Mucosa of rectum (tissue), 2 donors: ENCODE results near the gene IDNK.

Experiments
- H3K27ac ChIP-seq, 2 donors: one replicate each; pipeline ENCODE4 v1.7.0; 2013; ENCODE audit warnings: inconsistent platforms in 2 of 2, low read depth in 2 of 2, low read length in 2 of 2
- H3K27me3 ChIP-seq, 2 donors: one replicate each; pipeline ENCODE4 v1.7.0; 2013; ENCODE audit warnings: low read length in 2 of 2; ENCODE audit not compliant: control insufficient read depth in 2 of 2, insufficient read depth in 2 of 2
- H3K36me3 ChIP-seq, 2 donors: one replicate each; pipeline ENCODE4 v1.7.0; 2013; ENCODE audit warnings: low read length in 2 of 2; ENCODE audit not compliant: control insufficient read depth in 2 of 2, insufficient read depth in 2 of 2
- H3K4me1 ChIP-seq, 2 donors: one replicate each; pipeline ENCODE4 v1.7.0; 2013; ENCODE audit warnings: low read length in 2 of 2, mild to moderate bottlenecking in 1 of 2; ENCODE audit not compliant: control insufficient read depth in 2 of 2, insufficient read depth in 2 of 2
- H3K4me3 ChIP-seq, 2 donors: one replicate each; pipeline ENCODE4 v1.7.0; 2013; ENCODE audit warnings: low read length in 2 of 2
- H3K9ac ChIP-seq, 2 donors: one replicate each; pipeline ENCODE4 v1.7.0; 2013; ENCODE audit warnings: low read length in 2 of 2, low read depth in 1 of 2, mild to moderate bottlenecking in 1 of 2
- H3K9me3 ChIP-seq, 2 donors: one replicate each; pipeline ENCODE4 v1.7.0; 2013; ENCODE audit warnings: low read length in 2 of 2; ENCODE audit not compliant: control insufficient read depth in 2 of 2
- donor health status: healthy.
- donor health status: Normal muscosa, but diverticular disease.

Gene IDNK

DNA sequence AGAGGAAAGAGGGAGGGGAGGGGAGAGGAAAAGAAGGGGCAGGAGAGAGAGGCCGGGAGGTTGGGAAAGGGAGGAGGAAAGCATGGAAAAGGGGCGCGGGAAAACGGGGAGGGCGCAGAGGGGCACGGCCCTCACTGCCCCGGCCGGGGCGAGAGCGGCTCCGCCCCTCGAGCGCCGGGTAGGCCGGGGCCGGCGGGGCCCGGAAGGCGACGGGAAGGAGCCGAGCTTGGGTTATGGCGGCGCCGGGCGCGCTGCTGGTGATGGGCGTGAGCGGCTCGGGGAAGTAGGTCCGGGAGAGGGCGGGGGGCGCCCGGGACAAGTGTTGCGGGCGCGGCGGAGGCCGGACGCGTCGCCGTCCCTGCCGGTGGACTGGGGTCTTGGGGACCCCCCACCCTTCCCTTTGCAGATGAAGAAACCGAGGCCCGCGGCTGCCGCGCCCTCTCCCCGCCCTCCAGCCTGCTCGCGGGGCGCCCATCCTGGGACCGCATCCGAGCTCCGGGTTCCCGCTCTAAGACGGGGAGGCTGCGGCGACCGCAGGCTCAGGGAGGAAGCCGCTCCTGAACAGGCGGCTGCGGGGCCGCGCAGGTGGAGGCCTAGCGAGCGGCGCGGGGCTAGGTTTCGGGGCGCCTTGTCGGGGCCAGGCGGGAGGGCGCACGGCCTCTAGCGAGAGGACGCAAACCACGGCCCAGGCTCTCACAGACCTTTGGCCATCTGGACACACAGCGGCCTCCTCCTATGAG lies at the start of gene IDNK:
IDNK (plus strand) TSS at position 205 of the 740 bp plus-strand sequence; CDS start at position 234, 29 bp downstream.
- Histone ChIP-seq H3K9ac (peak within 1 kb of the TSS; percentile 73 to 88), H3K9me3 (no peaks in the 10 kb centered on the region), H3K4me3 (peak within 1 kb of the TSS; percentile 78 to 82), H3K27me3 (no peaks in the 10 kb centered on the region), H3K36me3 (peaks cover 0 to 3% of the 10 kb centered on the region in 2 donors), H3K27ac (peak within 1 kb of the TSS; percentile 81 to 82), H3K4me1 (peaks cover 3 to 16% of the 10 kb centered on the region in 2 donors)

DNA sequence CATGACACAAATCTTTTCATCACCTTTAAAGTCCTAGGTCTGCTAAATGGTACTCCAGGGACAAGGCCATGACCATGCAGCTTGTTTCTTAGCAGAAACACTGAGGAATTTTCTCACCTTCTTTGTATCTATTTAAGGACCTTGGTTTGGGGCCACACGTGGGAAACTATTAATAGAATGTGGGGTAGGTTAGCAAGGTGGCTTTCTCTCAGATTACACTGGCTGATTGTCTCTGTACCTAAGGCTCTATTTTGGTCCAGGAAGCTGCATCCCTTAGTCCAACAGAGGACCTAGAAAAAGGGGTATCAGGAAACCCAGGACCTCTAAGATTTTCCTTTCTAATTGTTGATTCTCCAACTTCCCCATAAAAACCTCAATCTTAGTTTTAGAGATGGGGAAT lies 48.5 kb upstream of the IDNK start:
- Histone ChIP-seq H3K27me3 (no peaks in the 10 kb centered on the region), H3K9ac (no peak overlapping the region), H3K36me3 (no peaks in the 10 kb centered on the region), H3K4me3 (no peak overlapping the region), H3K4me1 (no peaks in the 10 kb centered on the region), H3K9me3 (no peaks in the 10 kb centered on the region), H3K27ac (no peak overlapping the region)

DNA sequence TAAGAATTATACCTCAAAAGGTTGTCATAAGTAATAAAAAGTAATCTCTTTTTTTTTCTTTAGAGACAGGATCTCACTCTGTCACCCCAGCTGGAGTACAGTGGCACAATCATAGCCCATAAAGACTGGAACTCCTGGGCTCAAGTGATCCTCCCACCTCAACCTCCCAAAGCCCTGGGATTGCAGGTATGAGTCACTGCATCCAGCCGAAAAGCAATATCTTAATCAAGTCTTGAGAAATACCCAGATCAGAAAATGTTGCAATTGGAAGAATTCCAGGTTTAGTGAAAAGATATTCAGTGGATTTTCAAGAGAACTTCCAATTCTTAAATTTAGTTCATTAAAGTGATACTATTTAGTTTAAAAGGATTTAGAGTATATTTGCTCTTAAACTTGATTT lies 40.9 kb upstream of the IDNK start:
- no peak overlapping the region for H3K9ac ChIP-seq
- H3K4me1 ChIP-seq, result no peaks in the 10 kb centered on the region
- H3K27me3 ChIP-seq, result no peaks in the 10 kb centered on the region
- H3K4me3 ChIP-seq, result no peak overlapping the region
- H3K36me3 ChIP-seq, result no peaks in the 10 kb centered on the region
- no peak overlapping the region for H3K27ac ChIP-seq
- no peaks in the 10 kb centered on the region for H3K9me3 ChIP-seq

DNA sequence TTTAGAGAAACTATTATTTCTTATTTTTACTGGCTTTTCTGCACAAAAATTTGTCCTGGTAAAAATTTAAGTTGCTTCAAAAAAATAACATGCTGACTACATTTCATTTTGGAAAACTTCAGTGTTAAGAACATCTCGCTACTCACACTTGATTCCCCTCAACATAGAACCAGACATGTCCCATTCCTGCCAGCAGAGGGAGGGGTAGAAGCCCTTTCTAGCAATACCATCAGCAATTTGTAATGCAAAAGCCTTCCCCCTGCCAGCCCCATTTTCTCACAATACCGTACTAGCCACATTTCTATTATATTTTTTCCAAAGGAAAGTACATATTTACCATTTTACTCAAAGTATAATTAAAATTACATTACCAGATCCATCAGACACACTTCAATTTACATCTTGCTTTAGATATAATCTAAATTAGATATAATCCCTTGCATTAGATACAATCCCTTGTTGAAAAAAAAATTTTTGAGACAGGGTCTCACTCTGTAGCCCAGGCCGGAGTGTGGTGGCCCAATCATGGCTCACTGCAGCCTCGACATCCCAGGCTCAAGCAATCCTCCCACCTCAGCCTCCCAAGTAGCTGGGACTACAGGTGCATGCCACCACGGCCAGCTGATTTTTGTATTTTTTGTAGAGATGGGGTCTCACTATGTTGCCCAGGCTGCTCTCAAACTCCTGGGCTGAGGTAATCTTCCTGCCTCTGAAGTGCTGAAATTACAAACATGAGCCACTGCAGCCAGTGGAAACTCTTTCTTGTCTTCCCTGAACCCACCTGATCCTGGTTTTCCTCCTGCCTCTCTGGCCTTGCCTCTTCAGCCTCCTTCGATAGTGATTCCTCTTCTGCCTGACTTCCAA lies 39.6 kb upstream of the IDNK start:
- Histone ChIP-seq H3K4me1 (no peaks in the 10 kb centered on the region), H3K27me3 (no peaks in the 10 kb centered on the region), H3K9me3 (no peaks in the 10 kb centered on the region), H3K36me3 (no peaks in the 10 kb centered on the region), H3K4me3 (no peak overlapping the region), H3K9ac (no peak overlapping the region), H3K27ac (no peak overlapping the region)

DNA sequence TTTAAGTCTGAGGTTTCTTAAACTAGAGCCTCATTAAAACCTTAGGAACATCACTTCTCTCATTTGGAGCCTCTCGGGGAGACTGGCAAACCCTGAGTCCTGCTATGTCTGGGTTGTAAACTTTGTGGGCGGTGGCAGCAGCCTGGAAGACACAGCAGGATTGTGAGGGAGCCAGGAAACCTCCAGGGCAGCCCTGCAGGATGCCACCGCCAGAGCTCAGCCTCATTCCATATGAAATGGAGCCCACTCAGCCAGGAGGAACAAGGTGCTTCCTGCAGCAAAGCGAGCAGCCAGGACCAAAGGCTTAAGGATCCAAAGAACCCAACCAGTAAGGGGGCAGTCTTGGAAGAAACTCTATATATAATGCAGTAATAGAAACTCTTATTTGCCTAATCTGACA lies 37.9 kb upstream of the IDNK start:
- Histone ChIP-seq H3K4me3 (no peak overlapping the region), H3K9me3 (no peaks in the 10 kb centered on the region), H3K9ac (no peak overlapping the region)

DNA sequence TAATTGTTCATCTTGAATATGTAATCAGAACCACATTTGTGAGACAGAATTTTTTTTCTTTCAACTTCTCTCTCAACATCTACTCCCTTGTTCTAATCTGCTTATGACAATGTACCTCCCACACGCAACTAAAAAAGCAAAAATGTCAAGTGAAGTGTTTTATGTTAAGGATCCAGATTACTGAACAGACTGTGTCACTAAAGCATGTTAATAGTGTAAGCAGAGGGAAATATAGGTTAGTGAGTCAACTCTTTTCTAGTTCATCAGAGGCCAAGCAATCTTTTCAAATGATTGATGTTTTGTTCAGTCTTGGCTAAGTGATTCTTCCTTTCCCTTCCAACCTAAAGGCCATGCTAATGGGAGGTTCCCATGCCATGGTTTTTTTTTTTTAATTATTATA lies 34.7 kb upstream of the IDNK start:
- Histone ChIP-seq H3K4me3 (no peak overlapping the region), H3K36me3 (no peaks in the 10 kb centered on the region), H3K27ac (no peak overlapping the region), H3K27me3 (no peaks in the 10 kb centered on the region), H3K9ac (no peak overlapping the region), H3K9me3 (no peaks in the 10 kb centered on the region), H3K4me1 (no peaks in the 10 kb centered on the region)

More for the DNA sequence above, 37.9 kb upstream of the IDNK start:
- Histone ChIP-seq H3K27ac (no peak overlapping the region), H3K27me3 (no peaks in the 10 kb centered on the region), H3K36me3 (no peaks in the 10 kb centered on the region), H3K4me1 (no peaks in the 10 kb centered on the region)

DNA sequence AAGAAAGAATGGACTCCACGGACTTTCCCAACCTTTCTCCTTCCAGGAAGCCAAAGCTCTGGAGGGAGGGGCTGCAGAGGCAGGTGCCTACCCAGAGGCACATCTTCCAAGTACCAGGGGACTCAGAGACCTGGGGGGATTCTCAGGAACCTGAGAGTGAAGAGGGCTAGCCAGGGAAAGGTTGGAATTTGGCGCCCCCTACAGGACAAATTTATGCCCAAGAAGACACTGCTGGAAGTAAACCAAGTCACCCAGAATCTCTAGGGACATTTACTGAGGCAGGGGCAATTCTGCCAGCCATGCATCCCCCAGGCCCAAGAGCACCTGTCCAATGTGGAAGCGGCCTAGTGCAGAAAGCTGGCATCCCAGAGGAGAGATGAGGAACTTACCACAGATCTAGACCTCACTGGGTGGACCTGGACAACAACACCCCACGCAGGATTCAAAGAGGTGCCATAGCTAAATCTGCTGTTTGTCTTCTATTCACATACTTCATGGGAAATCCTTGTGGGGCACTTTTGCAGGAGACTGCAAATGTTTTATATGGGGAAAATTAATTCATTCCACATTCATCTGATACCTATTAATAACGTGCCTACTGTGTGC lies 25.9 kb upstream of the IDNK start:
- H3K36me3 ChIP-seq, result no peaks in the 10 kb centered on the region
- no peak overlapping the region for H3K27ac ChIP-seq
- H3K4me3 ChIP-seq, result no peak overlapping the region
- no peaks in the 10 kb centered on the region for H3K4me1 ChIP-seq
- no peaks in the 10 kb centered on the region for H3K9me3 ChIP-seq
- no peak overlapping the region for H3K9ac ChIP-seq
- no peaks in the 10 kb centered on the region for H3K27me3 ChIP-seq

DNA sequence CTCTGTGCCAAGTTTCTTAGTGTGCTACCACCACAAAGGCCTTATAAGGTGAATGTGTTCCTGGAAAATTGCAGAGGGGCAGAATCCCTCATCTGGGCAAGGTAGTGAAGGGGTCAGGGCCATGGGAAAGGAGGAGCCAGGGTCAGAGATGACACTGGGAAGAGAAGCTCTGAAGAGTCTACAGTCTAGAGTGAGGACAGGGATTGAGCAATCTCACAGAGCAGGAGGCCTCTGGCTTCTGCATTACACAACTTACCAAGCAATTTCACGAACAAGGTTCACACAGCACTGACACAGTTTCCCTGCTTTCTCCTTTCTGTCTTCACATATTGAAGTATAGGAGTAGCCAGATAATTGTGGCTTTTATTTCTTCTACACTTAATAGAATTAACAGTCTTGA lies 24.5 kb upstream of the IDNK start:
- no peak overlapping the region for H3K9ac ChIP-seq
- no peak overlapping the region for H3K4me3 ChIP-seq
- H3K27me3 ChIP-seq, result no peaks in the 10 kb centered on the region
- H3K36me3 ChIP-seq, result no peaks in the 10 kb centered on the region
- H3K27ac ChIP-seq, result no peak overlapping the region
- no peaks in the 10 kb centered on the region for H3K9me3 ChIP-seq
- H3K4me1 ChIP-seq, result no peaks in the 10 kb centered on the region

DNA sequence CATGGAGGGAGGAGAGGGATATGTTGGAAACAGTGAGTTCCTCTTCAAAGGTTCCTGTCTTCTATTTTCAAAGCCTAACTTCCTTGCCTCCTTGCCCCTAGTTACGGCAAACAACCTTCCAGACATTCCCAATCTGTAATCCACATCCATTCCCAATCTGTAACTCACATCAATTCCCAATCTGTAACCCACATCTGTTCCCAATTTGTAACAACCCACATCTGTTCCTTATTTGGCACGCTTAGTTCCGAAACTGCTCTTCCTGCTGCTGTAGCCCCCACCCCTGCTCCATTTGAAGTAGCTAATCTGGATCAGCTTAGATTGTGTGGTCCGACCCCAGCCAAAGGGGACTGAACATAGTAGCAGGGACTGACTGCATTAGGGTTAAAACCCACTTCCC lies 23.9 kb upstream of the IDNK start:
- H3K36me3 ChIP-seq, result no peaks in the 10 kb centered on the region
- no peaks in the 10 kb centered on the region for H3K27me3 ChIP-seq
- H3K4me3 ChIP-seq, result no peak overlapping the region
- no peak overlapping the region for H3K9ac ChIP-seq
- no peaks in the 10 kb centered on the region for H3K9me3 ChIP-seq
- no peaks in the 10 kb centered on the region for H3K4me1 ChIP-seq
- H3K27ac ChIP-seq, result no peak overlapping the region

DNA sequence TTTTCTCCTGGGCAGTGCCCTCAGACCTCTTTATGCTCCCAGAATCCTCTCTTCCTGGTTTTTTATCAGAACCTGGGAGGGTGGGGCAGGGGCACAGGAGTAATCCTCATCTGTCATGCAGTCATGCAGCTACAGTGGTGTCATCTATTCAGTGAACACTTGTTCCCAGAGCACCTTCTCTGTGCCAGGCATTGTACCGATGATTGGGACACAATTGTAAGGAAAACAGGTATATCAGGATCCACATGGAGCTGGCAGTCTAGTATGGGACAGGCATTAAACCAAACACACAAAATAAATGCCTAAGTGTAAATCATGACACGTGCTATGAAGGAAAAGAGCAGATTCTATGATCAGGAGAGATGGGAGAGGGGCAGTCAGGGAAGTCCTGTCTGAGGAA lies 21.5 kb upstream of the IDNK start:
- H3K36me3 ChIP-seq, result no peaks in the 10 kb centered on the region
- no peaks in the 10 kb centered on the region for H3K4me1 ChIP-seq
- H3K27me3 ChIP-seq, result no peaks in the 10 kb centered on the region
- H3K9ac ChIP-seq, result no peak overlapping the region
- no peak overlapping the region for H3K4me3 ChIP-seq
- H3K27ac ChIP-seq, result no peak overlapping the region
- no peaks in the 10 kb centered on the region for H3K9me3 ChIP-seq
